CD4-positive, alpha-beta T cell treated with Interleukin-15 for 1 hour (primary cell): ENCODE results near the gene ZFP3.
"Not testable (repeated sequence)": the region's sequence is repeated elsewhere in the genome, so short reads cannot be mapped to it uniquely, and the experiment has no call there.

Experiments
- DNase-seq: peaks from one replicate; pipeline ENCODE4 v3.0.0-alpha.2; 2020

The ZFP3 gene

DNA sequence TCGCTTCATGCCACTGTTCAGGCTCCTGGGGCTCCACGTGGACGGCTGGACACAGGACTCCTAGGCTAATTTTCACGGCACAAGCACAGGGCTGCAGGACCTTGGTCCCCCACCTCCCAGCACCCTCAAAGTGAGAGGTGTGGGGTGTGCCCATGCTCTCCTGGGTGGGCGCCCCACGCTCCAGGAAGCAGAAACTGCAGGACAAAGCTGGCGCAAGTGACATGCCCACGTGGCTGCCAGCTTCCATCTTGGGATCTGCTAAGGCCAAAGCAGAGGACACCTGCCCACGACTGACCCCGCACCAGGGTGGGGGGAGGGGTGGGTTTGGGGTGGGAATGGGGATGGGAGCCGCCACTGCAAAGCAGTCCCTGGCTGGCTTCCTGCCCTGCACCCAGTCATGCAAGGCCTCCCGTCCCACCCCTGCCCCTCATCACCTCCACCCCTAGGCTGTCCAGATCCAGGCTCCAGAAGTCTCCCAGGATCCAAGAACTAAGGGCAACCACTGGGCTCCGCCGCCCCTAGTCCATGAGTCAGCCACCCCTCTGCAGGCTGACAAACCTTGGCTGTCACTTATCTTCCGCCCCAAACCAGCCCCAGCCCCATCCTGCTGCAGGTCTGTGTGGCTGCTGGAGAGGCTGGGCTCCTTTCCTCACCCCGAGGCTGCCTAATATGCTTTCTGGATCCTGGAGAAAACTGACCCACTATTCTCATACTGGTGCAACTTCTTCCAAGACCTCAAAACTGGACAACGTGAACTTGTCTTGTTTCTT, 48.6 kb downstream of the ZFP3 start:
- DNase-seq: no peak

DNA sequence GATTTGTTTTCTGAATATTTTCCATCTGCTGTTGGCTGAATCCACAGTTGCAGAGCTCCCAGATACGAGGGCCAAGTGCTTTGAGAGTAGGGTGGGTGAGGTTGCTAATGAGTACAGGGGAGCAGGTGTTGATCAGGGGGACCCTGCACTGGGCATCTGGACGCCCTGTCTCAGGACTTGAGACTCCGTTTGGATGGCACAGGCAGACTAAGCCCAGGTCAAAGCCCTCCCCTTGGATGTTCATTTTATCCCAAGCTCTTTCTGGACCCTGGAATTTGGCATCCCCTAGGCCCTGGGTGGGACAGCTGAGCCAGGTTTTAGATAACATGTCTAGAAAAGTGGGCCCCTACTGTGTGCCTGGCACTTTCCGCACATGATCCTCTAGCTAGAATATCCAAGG, 49.6 kb downstream of the ZFP3 start:
- DNase-seq: no peak

DNA sequence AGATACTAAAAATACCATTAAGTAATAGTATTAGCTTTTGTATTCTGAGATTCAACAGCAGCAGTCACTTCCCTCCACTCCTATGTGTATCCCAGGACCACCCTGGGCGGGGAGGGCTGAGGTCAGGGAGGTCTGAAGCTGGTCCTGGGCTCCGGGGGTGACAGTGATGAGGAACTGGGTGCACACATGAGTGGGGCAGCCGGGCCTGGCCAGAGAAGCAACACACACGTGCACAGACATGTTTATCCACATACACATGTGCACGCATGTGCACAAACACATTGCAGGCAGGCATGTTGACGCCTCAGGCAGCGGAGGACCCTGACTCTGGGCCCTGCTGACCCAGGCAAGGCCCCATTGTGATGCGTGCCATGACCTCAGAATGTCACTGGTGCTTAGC, 50.1 kb downstream of the ZFP3 start:
- not testable (repeated sequence) for DNase-seq

DNA sequence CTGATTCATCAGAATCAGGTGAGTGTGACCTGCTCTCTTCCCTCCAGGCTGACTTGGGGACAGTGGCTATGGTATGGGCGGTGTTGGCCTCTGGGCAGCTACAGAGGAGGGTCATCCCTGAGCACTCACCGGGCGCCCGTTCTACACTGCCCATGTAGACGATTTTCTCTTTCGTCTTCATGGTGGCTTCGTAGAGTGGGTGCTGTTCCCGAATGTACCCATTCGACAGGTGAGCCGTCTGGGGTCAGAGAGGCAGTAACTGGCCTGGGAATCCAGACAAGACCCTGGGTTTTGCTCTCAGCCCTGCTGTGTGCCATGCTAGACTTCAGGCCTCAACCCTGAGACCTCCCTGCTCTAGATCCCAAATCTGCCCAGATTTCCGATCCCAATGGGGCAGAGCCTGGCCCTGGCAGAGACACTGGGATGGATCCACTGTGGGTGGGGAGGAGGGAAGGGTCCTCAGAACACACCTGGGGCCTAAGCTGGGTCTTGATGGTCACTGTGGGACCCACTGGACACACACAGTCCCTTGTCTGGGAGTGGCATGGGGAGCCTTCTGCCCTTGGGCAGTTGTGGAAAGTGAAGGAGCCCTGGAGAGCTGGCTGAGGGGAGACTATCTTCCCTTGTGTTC, 50.8 kb downstream of the ZFP3 start:
- no peak for DNase-seq

DNA sequence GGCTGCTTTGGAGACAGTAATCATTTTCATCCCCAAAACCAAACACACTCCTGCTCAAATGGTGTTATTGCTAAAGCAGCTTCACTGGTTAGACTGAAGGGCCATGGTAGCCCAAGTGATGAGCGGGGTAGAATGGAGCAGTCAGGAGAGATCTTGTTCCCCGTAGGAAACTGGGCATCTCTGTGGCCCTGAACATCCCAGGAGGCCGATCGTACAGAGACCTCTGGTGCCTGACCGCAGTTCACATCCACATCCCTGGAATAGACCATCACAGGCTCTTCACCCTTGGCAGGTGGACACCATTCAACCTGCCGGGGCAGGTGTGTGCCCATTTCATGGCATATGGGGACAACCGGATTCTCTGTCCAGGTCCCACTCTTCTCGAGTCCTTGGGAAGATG, 51.5 kb downstream of the ZFP3 start:
- not testable (repeated sequence) for DNase-seq

DNA sequence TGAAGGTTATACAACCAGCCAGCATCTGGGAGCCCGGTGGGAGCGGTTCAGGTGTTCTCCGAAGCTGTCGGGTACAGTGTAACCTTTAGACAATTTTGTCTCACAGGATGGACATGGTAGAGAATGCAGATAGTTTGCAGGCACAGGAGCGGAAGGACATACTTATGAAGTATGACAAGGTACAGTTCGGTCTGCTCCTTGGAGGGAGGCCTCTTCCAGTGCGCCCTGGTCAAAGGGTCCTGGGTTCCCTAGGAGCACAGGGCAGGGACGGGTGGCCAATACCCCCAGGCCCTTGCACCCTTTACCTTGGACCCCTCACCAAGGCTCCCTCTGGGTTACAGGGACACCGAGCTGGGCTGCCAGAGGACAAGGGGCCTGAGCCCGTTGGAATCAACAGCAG, 52.0 kb downstream of the ZFP3 start:
- not testable (repeated sequence) for DNase-seq

DNA sequence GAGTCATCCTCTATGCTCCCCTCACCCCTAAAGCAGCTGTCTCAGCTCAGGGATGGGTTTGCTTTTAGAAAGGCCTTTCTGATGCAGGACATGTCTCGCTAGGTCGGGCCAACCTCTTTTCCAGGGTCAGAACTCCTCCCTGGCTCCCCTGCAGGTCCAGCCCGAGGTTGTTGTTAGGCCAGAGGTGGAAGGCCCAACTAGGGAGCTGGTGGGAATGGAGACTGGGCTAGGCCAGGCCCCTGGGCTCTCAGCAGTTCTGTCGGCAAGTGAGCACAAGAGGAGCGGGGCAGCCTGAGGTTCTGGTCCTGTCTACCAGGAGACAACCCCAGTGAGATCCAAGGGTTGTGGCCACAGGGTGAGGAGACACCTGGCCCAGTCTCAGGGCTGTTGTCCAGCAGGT, 52.4 kb downstream of the ZFP3 start:
- not testable (repeated sequence) for DNase-seq

DNA sequence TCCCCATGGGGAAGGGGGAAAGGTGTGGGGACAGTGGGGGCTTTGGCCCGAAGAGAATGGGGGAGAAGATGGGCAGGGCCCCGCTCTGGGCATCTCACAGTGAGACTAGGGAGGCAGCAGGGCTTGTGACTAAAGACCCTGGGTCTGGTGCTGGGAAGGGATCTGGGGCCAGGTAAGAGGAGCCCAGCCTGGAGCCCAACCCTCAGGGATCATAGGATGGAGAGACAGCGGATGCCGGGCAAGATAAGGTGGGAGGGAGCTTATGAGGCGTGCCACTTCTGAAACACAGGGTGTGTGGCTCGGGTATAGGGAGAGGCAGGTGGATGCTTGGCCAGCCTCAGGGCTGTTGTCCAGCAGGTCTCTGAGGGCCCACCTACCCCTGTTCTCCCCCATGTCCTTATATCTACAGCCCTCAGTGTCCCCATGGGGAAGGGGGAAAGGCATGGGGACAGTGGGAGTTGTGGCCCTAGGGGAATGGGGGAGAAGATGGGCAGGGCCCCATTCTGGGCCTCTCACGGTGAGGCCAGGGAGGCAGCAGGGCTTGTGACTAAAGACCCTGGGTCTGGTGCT, 53.0 kb downstream of the ZFP3 start:
- no peak for DNase-seq

DNA sequence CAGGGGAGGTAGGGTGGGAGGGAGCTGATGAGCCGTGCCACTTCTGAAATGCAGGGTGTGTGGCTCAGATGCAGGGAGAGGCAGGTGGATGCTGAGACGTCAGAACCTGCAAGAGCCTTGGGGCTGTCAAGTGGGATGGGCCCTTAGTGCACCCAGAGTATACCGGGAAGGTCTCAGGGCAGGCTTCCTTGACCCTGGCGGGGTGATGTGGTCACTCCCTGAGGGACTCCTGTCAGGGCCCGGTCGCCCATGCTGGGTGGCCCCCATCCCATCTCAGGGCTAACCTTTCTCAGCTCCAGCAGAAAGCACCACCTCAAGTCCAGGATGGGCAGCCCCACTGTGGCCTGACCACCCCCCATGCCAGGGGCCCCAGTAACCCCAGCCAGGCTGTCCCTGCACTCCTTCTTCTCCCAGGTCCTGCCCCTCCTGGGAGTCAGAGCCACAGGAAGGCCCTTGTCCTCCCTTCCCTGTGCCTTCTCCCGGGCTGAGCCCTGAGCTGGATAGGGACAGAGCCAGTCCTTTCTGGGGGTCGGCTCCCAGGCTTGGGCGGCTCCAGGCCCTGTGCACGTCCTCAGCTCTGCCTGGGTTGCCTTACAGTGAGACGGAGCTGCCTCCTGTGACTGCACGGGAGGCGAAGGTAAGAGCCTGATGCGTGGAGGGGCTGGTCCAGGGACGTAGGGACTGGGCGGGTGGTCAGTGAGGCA, 53.7 kb downstream of the ZFP3 start:
- DNase-seq: not testable (repeated sequence)

DNA sequence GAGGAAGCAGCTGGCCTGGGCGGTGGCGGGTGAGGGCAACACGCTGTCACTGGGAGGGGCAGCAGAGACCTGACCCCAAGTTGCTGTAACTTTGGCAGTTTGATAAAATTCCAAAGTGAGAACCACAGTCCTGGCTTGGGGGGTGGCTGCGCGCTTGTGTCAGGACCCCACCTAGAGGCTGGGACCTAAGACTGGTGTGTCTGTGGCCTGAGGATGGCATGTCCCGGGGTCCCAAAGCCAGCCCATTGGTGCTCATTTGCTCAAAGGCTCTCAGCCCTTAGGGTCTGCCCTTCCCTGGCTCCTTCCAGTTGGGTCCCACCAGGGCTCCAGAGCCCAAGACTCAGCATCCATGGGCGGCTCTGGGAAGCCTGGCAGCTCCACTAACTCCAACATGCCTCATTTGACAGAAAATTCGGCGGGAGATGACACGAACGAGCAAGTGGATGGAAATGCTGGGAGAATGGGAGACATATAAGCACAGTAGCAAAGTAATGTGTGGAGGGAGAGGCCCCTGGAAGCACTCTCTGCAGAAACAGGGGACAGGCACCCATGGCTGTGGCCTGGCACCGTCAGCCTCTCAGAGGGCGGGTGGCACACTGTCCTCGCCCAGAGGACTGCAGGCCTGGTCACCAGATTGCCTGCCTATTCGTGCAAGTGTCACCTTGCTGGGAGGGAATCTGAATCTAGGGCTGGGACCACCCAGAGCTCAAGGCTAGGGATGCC, 54.4 kb downstream of the ZFP3 start:
- not testable (repeated sequence) for DNase-seq

DNA sequence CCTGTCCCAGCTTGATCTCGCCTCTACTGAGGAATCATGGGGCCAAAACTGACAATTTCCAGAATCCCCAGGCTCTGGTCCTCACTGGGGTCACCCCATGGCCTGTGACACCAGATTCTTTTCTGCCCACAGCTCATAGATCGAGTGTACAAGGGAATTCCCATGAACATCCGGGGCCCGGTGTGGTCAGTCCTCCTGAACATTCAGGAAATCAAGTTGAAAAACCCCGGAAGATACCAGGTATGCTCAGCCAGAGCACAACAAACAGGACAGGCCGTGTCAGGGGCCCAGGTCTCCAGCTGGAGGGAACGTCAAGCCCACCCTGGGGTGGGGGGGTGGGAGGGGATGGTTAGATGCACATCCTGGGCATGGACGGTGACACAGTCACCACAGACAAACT, 55.0 kb downstream of the ZFP3 start:
- no peak for DNase-seq

DNA sequence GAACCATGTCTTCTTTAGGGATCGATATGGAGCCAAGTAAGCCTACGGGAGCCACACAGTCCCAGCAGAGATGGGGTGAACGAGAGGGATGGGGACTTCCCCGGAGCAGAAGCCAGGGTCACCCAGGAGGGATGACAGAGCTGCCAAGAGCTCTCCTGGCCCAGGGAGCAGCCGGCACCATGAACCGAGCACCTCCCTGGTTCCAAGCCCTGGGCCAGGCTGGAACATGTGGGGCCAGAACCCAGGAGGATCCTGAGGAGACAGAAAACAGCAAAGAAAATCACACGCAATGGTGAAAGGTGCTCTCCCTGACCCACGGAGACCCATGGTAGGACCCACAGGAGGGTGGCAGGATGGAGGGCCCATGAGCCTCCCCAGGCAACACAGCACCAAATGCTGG, 55.7 kb downstream of the ZFP3 start:
- DNase-seq: not testable (repeated sequence)

DNA sequence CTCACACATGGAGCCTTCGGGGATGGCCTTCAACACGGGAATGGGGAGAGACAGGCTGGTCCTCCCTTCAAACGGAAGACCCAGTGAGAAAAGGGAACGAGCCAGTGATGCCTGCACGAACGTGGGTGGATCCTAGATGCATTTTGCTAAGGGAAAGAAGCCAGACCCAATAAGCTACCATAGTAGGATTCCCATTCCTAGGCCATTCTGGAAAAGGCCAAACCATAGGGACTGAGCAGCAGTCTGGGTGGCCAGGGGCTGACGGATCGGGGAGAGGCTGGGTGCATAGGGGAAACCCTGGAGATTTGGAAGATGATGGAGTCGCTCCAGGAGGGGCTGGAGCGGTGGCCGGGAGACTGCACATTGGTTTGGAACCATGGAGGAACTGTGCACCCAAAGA, 56.3 kb downstream of the ZFP3 start:
- DNase-seq: not testable (repeated sequence)

DNA sequence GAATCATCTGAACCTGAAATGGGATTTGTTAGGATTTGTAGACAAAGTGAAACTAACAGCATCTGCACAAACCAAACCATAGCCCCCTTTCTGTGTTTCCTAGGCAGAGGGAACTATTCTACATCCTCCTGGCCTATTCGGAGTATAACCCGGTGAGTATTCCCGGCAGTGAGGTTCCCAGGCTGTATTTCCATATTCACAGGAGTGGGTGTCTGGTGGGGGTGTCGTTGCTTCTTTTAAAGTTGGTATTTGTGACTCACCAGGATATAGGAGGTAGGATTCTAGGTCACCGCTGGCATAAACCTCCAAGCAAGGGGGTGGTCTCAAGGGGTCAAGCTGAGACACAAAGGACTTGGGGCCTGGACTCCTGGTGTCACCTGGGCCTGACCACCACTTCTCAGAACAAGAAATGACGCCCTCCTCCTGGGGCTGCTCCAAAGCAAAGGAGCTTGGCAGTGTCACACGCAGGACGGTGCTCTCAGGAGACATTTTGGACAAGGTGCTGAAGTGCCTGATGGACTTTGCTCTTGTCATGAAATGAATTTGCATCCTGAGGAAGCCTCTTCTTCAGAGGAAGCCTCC, 57.0 kb downstream of the ZFP3 start:
- DNase-seq: not testable (repeated sequence)

DNA sequence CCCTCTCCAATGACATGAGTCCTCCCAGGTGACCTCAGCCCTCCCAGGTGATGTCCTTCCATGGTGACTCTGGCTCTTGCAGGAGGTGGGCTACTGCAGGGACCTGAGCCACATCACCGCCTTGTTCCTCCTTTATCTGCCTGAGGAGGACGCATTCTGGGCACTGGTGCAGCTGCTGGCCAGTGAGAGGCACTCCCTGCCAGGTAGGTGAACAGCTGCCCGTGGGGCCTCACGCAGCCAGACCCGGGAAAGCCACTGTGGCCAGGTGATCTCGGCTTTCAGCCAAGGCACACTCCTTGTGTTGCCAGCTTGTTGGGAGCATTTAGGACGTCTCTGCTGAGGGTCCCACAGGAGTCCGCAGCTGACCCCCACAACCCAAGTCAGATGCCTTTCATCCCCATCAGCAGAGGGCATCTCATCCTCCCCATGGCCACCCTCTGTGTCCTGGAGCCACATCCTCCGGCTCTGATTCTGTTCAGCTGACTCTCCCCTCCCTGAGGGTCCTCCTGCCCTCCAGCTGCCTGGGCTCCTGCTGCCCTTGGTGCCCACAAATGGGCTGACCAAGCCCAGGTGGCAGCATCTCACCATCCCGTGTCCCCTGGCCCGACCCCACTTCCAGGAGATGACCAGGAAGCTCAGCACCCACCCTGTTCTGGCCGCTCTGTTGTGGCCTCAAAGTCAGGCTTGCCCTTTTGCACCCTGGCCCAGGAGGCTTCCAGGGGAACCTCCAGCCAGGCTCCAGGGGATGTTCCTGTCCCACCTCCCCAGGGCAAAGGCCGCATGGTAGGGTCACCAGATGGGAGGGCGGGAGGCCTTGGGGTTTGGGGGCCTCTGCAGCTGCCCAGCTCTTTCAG, 57.7 kb downstream of the ZFP3 start:
- no peak for DNase-seq

DNA sequence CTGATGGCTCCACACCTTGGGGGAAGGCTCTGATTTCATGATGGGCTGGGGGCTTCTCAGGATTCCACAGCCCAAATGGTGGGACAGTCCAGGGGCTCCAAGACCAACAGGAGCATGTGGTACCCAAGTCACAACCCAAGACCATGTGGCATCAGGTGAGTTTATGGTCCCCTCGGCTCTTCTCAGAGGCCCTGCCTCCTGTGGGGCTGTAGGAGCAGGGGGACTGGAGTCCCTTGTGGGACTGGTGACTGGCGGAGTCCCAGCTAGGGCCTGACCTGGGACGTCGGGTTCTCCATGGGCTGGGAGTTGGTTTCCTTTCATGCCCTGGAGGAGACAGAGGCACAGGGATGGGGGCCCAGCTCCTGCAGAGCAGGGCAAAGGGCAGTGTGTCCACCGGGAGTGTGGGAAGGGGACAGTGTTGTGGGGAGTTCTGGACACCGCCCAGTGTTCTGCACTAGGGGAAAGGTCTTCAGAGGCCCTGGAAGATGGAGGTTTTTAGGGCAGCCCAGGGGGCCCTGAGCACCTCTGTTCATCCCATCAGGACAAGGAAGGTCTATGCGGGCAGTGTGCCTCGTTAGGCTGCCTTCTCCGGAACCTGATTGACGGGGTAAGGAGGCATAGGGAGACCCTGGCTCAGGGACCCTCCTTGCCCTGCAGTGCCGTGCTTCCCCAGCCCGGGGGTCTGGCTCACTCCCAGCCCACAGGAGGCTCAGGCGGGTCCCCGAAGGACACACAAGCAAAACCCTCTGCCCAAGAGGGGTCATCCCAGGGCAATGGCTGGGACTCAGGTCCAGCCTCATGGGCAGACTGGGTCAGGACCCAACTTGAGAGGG, 58.5 kb downstream of the ZFP3 start:
- not testable (repeated sequence) for DNase-seq

DNA sequence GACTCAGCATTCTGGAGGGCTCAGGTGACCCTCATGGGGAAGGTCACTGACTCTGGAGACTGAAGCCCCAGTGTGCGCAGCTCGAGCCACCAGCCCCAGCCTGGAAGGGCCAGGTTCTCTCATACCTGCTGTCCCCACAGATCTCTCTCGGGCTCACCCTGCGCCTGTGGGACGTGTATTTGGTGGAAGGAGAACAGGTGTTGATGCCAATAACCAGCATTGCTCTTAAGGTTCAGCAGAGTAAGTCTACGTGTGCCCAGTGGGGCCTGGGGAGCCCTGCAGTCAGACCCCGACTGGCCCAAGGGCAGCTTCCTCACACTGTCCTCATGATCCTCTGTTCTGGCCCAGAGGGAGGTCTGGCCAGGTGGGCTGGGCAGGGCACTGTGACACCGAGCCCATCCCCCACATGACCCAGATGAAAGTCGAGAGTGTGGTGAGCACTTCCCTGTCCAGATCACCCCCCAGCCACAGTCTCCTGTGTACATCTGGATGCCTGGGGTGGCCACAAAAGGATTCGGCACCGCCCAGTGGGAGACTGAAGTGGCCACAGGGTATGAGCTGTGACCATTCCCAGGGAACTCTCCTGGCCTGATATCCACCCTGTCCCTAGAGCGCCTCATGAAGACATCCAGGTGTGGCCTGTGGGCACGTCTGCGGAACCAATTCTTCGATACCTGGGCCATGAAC, 59.4 kb downstream of the ZFP3 start:
- DNase-seq: not testable (repeated sequence)

DNA sequence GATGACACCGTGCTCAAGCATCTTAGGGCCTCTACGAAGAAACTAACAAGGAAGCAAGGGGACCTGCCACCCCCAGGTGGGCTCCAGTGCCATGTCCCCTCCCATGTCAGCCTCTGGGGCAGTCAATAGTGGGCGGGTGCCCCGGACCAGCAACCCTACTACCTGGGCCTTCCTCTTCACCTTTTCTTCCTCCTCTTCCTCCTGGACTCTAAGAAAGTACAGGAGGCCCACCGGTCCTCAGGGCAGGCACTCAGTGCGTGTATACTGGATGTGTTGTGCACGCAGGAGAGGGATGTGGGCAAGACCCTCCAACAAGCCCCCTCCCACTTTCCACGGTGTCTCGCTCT, 59.9 kb downstream of the ZFP3 start:
- not testable (repeated sequence) for DNase-seq

DNA sequence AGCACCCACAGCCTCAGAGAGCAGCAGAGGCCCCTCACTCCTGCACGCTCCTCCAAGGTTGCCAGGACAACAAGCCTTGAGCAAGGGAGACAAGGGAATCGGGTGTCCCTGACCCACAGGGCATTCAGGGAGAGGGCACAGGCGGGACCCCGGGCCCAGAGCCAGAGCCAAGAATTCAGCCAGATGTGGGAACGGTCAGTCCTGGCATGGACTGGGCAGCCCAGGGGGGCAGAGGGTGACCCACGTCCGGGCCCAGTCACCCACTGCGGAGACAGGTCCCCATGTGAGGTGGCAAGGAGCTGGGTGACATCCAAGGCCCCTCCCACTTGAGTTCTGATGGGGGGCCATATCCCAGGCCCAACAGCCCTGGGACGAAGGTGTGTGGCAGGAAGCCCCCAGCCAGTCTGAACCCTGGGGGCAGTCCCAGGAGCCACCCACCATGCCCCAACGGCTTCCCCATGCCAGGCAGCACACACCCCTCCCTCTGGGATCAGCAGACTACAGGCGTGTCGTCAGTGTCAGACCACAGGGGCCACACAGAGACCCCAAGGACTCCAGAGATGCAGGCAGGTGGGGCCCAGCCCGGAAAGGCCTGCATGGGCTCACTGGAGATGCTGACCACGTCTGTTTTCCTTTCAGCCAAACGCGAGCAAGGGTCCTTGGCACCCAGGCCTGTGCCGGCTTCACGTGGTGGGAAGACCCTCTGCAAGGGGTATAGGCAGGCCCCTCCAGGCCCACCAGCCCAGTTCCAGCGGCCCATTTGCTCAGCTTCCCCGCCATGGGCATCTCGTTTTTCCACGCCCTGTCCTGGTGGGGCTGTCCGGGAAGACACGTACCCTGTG, 60.6 kb downstream of the ZFP3 start:
- no peak for DNase-seq
